GOT3 (cell line): ENCODE results near the gene CTXND2.
"Not testable (repeated sequence)": the region's sequence is repeated elsewhere in the genome, so short reads cannot be mapped to it uniquely, and the experiment has no call there.

Experiments used
- DNase-seq: peaks from one replicate; lab custom pipeline; 2025; ENCODE audit warnings: mixed read lengths; lab: John Stamatoyannopoulos, UW

Gene CTXND2

GRCh38 chr1:150890033-150890416 lies 3.1 kb downstream of the CTXND2 start:
- no peak for DNase-seq

- no peak for DNase-seq
Observed at GRCh38 chr1:150893336-150893913, 6.5 kb downstream of the CTXND2 start.

- no peak for DNase-seq
Observed at GRCh38 chr1:150895618-150896017, 8.7 kb downstream of the CTXND2 start.

- not testable (repeated sequence) for DNase-seq
Observed at GRCh38 chr1:150899795-150900194, 12.9 kb downstream of the CTXND2 start.

GRCh38 chr1:150902346-150902745 lies 15.4 kb downstream of the CTXND2 start:
- DNase-seq = no peak

- no peak for DNase-seq
Observed at GRCh38 chr1:150902751-150903150, 15.8 kb downstream of the CTXND2 start.

- no peak for DNase-seq
Observed at GRCh38 chr1:150905301-150905700, 18.4 kb downstream of the CTXND2 start.

GRCh38 chr1:150906329-150906728 lies 19.4 kb downstream of the CTXND2 start:
- DNase-seq = no peak

- no peak for DNase-seq
Observed at GRCh38 chr1:150906813-150907212, 19.9 kb downstream of the CTXND2 start.

- no peak for DNase-seq
Observed at GRCh38 chr1:150909585-150910180, 22.7 kb downstream of the CTXND2 start.

GRCh38 chr1:150912623-150913022 lies 25.7 kb downstream of the CTXND2 start:
- DNase-seq = no peak

GRCh38 chr1:150917387-150917786 lies 30.5 kb downstream of the CTXND2 start:
- DNase-seq = no peak

- DNase-seq = peak; percentile 5
Observed at GRCh38 chr1:150922519-150922975, 35.6 kb downstream of the CTXND2 start.

- DNase-seq = no peak
Observed at GRCh38 chr1:150925080-150925479, 38.1 kb downstream of the CTXND2 start.

GRCh38 chr1:150926097-150926741 lies 39.3 kb downstream of the CTXND2 start, which contains the start of gene SETDB1:
Gene SETDB1 (plus strand): TSS chr1:150926363. CDS start chr1:150927715, 1,352 bp downstream.
- DNase-seq = peak; percentile 70

GRCh38 chr1:150927624-150928023 lies 40.7 kb downstream of the CTXND2 start:
- DNase-seq = no peak

- DNase-seq = no peak
Observed at GRCh38 chr1:150928286-150928685, 41.4 kb downstream of the CTXND2 start.

- not testable (repeated sequence) for DNase-seq
Observed at GRCh38 chr1:150928775-150929174, 41.8 kb downstream of the CTXND2 start.

GRCh38 chr1:150931773-150932172 lies 44.8 kb downstream of the CTXND2 start:
- no peak for DNase-seq

- no peak for DNase-seq
Observed at GRCh38 chr1:150944856-150945255, 57.9 kb downstream of the CTXND2 start.

GRCh38 chr1:150954708-150955107 lies 67.8 kb downstream of the CTXND2 start:
- no peak for DNase-seq

- DNase-seq = no peak
Observed at GRCh38 chr1:150955280-150955679, 68.3 kb downstream of the CTXND2 start.

- no peak for DNase-seq
Observed at GRCh38 chr1:150957666-150958065, 70.7 kb downstream of the CTXND2 start.
